Stimulated activated CD4-positive, alpha-beta T cell treated with anti-CD3 and anti-CD28 coated beads, TNF-alpha, amount 100 ng/mL, for 1 hour (primary cell): ENCODE results near the gene TRMT2A.

Experiments used
- DNase-seq, 3 donors: peaks; one replicate each; pipeline ENCODE4 v3.0.0-alpha.2; 2020; ENCODE audit warnings: low read depth in 3 of 3, low spot score in 1 of 3

TRMT2A gene

GRCh38 chr22:20123366-20124082 lies 6.5 kb upstream of the TRMT2A start:
- no peak for DNase-seq

GRCh38 chr22:20121856-20122415 lies 4.9 kb upstream of the TRMT2A start:
- no peak for DNase-seq

- no peak for DNase-seq
Measured at GRCh38 chr22:20118300-20119020, 1.4 kb upstream of the TRMT2A start.

- DNase-seq = peak in 2 of 3 donors; percentile 22 to 58
Measured at GRCh38 chr22:20117633-20118299, 740 bp upstream of the TRMT2A start.

GRCh38 chr22:20116376-20116950 lies 563 bp downstream of the TRMT2A start:
- no peak for DNase-seq

GRCh38 chr22:20115691-20116375 lies 1.2 kb downstream of the TRMT2A start, which contains the start of gene RANBP1:
TSS of gene RANBP1 (plus strand) at chr22:20116104. CDS start at chr22:20116185, 81 bp downstream.
- DNase-seq = no peak

- DNase-seq = no peak
Measured at GRCh38 chr22:20114506-20115475, 2.2 kb downstream of the TRMT2A start.

DNA sequence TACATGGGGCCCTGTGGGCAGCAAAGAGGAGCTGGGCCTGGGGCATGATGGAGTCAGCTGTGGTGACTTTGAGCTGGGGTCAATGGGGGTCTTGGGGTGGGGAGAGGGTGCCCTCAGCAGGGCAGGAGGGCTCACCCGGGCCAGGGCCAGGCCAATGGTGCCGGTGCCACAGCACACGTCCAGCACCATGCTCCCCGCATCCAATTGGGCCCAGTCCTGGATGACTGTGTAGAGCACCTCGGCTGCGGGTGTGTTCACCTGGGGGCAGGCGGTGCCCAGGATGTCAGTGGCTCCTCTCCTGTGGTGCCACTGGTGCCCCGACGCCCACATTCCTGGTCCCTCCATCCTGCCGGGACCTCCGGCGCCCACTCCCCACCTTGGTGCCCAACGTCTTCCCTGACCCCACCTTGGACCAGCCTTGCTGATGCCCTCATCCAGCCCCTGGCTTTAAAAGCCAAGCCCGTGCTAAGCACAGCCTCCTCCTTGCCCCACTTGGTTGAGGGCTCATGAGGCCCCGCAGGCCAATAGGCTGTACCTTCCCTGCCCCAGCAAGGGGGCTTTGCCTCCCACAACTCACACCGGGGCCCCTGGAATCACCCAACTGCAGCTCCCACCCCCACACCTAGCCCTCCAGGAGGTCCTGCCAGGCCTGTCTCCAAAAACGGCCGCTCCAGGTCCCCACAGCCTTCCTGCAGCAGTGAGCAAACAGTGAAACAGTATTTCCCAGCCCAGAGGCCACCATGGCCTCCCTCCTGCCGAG lies 3.3 kb downstream of the TRMT2A start:
- no peak for DNase-seq

DNA sequence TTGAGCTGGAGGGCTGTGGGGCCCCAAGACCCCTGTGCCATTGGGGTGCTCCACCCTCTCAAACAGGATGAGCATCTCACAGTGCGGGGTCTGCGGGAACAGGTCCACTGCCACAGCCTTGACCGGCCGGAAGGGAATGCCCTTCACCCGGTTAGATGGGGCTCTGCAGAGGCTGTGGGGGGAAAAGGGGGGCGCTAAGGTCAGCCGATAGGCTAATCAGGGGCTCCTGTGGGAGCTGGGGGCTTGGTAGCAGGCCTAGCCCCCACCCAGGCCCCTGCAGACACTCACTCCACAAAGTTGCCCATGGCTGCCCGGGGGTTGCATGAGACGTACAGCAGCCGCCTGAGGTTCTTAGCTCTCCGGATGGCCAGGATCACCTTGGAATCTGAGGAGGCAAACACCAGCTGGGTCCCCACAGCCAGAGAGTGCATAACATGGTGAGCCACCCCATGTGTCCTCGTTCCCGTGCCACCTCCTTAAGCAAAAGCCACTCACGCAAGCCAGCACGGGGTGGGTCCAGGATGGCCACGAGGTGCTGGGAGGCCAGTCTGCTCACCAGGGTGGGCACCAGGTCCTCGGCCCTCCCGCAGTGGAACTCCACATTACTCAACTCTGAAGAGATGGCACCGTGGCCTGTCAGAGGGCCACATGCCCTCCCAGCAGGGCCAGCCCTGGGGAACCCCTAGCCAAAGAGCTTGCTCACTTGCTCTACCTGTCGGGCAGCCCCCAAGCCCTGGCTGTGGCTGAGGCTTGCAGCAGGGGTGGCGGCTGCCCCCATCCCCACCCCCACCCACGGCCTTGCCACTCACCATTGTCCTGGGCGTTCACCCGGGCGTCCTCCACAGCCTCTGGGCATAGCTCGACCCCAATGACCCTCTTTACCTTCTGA lies 4.2 kb downstream of the TRMT2A start:
- DNase-seq = no peak

- DNase-seq = no peak
Measured at GRCh38 chr22:20111689-20112622, 5.1 kb downstream of the TRMT2A start.

DNA sequence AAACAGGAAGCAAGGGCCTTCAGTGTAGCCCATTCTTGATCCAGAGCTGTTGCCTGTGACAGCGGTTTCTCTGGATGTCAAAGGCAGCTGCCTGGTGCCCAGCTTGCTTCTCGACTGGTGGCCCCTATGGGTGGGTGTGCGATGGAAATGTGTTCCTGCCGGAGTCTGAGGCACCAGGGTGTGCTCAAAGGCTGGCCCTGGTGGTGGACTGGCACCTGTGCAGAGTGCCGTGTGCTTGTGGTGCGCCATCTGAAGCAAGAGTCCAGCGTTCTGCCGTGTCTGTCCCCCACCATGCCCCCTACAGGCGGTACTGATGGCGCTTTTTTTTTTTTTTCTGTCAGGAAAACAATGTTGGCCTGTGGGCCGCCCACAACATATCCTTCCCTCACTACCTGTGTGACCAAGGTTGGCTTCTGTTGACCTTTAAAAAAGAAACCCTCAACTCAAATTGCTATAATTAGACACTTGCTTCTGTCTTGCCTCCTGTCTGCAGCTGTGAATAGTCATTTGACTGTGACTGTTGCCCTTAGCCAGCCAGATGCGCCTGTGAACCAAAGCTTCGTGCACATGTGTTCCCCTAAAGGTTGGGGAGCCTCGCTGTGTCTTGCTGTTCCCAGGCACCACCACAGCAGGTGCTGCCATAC lies 5.9 kb downstream of the TRMT2A start:
- no peak for DNase-seq

DNA sequence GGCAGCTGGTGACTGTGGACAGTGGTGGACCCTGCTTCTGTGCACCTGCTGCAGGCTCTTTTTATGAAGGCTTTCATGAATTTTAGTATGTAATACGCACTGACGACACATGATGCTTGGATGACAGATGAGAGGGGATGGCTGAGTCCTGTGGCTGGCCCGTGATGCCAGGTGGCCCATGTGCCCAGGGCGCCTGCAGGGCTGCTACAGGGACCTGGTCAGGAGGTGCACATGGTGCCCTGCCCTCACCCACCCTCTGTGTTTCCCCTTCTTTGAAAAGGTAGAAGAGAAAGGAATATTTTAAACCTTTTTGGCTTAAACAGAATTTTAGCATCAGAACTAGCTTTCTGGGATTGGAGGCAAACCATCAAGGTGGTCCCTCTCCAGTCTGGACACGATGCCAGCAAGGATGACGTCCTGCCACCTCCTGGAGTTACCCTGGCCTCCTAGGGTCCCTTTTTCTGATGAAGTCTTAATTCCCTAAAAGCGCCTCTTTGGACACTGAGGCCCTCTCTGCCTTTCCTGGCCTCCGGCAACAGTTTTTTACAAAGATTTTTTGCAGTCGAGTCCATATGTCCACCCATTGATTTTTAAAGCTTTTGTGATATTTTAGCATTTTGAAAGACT lies 6.6 kb downstream of the TRMT2A start:
- DNase-seq = no peak

DNA sequence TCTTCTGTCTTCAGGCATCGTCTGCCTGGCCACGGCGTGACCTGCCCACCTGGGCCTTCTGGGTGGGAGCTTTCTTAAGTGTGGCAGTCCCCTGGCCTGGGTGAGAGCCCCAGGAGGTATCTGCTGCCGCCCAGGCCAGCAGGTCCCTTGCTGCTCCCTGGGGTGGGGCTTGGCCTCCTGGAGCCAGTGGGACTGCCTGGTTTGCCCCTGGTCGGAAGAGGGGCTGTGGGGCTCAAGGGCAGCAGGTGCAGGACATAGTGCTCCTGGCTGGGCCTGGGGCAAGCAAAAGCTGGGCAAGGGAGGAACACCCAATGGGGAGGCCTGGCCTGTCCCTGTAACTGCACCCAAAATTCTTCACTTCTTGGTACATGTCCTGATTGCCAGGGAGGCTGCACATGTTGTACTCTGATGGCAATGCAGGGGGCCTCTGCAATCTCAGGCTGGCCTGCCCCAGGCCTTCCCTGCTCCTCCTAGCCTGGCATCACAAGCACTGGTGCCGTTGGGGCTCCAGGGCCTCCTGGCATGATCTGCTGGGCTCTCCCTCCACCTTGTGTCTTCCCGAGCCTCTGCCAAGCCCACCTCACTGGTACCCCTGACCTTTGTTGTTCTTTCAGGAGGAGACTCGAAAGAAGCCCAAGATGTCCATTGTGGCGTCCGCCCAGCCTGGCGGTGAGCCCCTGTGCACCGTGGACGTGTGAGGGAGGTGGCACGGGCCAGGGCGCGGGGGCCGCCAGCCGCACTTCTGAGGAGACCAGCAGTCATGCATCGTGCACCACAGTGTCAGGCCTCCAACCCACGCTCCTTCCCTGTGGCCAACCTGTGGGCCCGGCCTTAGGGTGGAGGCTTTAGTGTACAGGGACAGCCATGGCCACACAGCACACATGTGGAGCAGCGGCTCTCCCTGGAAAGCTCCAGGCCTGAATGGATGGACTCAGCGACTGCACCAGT lies 7.3 kb downstream of the TRMT2A start:
- DNase-seq = no peak

DNA sequence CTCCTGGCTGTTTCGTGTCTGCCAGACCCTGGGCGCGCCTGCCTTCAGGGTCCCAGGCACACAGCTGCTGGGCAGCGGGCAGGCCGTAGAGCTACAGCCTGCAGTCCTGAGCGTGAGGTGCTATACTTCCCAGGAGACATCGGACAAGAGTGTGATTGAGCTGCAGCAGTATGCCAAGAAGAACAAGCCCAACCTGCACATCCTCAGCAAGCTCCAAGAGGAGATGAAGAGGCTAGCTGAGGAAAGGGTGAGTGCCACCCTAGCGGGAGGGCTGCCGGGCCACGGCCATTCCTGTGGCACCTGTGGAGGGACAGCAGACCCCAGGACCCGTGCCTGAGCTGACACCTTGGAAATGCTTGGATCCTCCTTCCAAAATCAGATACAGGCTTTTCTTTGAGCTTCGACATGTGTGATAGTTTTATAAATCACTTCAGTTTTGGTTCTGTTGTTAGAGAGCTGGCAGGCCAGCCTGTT lies 8.2 kb downstream of the TRMT2A start:
- no peak for DNase-seq
